Inferior parietal cortex (tissue), 1 donor: ENCODE data around the gene HIGD1A.

Experiments
- DNase-seq: peaks from one replicate; pipeline ENCODE4 v3.0.0-alpha.2; 2016; ENCODE audit errors: extremely low spot score

The HIGD1A gene

DNA sequence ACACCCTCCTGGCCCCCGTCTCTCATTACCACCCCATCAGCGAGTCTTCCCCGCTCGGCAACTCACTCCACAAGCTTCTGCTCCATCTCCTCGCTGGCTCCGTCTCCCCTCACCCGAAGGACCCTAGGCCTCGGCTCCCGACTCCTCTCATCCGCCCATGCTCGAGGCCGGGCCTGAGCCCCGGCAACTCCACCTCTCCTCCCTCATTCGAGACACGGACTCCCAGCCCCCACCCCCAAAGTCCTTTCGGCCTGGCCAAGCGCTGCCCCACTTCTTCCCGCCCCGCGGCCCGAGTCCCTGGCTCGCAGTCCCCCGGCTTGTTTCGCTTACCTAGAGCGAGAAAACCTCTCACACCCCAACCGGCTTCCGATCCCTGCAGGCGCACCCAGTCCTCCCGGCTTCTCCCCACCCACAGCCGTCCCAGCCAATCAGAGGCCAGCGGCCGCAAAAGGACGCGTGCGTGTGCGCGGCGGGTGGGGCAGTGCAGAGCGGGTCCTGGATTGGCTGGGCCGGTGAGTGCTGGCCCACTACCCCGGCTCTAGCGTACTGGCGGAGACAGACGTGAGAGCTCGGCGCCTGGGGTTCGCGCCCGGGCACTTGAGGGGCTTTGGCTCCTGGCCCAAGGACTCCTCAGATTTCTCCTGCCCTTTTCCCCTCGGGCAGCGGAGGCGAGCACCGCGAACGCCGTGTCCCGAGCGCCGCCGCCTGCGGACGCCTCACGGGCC is at the start of gene HIGD1A:
HIGD1A (minus strand) TSS at position 385 of the 725 bp plus-strand sequence. CDS start 10,237 bp downstream, outside the sequence.
- DNase-seq: peak; percentile 96

DNA sequence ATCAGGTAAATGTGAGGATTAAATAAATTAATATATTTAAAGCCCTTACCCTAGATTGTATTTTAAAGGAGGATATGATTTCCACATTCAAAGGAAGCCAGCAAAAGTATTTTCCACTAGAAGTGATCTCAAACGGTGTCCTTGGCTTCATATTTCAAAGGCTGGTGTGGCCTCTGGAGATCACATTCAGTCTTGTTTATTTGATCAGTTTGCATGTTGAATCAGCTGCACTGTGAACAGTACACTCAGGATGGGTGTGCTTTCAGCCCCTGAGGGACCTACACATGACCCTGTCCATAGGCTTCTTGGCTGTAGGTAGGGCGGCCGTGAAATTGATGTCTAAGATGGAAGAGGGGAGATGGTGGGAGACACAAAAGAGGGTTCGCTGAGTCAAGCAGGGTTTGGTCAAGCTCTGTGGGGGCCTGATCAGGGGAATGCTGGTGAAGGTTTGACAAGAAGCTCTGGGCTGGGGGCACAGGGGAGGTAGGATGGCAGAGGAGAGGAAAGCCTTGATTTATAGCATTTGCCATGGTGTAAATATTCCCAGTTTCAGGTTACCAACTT is 49.5 kb upstream of the HIGD1A start:
- DNase-seq: no peak

DNA sequence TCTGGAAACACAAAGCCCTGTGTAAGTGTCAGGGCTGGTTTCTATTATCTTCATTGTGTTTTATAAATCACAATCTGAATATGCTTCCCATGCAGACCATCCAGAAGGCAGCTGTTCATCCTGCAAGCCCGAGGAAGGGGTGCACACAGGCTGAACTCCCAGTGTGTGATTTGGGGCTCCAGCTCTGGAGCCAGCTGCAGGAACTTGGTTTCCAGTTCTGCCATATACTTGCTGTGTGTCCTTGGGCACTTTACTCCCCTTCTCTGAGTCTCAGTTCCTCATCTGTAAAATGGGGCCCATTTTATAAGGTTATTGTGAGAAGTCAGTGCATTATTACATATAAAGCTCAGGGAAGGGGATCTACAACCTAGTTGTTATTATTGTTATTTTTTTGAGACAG is 48.8 kb upstream of the HIGD1A start:
- no peak for DNase-seq

DNA sequence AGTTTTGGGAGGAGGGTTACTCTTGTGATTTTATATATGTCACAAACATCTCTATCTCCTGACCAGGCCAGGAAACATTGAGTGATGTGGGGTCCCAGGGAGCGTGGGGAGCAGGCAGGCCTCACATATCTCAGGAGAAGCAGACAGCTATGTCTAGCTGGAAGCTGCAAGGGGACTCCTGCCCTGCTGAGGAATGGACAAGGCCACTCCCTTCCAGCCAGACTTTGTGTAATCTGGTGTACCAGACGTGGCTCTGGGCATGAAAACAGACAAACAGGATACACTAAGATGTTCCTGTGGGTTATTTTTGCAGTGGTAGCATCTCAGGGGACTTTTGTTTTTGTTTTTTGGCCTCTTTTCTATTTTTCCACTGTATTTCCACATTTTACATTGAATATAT is 48.2 kb upstream of the HIGD1A start:
- no peak for DNase-seq

DNA sequence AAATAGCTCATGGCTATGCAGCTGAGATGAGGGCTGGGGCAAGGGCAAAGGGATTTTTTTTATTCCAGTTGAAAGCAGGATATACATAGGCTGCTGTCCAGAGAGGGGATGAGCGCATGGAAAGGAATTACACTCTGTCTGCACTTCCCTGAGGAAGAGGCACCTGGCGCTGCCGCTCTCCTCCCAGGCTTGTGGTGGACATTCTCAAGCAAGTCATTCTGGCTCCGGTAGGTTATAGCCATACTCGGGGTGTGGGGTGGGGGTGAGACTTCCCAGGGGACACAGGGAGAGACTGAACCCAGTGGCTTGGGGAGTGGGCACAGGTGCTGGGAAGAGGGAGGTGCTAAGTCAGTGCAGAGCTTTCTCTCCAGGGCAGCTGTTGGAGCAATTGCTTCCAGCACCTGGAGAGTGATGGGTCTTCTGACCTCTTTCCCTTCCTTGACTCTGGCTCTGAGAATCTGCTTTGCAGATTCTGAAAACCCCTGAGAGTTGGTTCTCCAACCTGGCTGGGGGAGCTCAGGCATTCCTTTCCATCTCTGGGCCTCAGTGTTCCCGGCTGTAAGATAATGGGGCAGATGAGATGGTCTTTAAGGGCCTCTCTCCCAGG is 47.0 kb upstream of the HIGD1A start:
- no peak for DNase-seq

DNA sequence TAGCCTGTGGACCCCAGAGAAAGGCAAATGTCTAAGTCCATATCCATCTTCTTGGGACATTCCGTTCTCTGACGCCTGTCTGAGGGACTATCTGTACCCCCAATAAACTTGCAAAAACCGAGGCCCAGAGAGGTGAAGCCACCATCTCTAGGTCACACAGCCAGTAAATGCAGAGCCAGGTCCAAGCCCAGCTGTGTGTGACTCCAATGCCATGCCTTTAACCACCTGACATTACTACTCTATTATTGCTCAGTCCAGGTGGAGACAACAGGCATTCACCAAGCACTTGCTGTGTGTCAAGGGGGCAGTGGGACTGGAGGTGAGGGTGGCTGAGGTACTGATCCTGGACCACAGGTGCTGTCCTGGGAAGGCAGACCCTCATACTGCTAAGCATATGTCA is 46.0 kb upstream of the HIGD1A start:
- no peak for DNase-seq

DNA sequence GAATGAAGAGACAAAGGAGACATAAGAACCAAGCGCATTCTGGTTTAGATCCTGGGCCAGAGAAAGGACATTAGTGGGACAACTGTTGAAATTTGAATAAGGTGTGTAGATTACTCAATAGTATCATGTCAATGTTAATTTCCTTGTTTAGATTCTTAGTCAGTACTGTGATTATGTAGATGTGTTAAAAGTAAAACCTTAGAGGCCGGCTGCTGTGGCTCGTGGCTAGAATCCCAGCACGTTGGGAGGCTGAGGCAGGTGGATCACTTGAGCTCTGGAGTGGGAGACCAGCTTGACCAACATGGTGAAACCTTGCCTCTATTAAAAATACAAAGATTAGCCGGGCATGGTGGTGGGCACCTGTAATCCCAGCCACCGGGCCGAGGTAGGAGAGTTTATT is 44.7 kb upstream of the HIGD1A start:
- no peak for DNase-seq

DNA sequence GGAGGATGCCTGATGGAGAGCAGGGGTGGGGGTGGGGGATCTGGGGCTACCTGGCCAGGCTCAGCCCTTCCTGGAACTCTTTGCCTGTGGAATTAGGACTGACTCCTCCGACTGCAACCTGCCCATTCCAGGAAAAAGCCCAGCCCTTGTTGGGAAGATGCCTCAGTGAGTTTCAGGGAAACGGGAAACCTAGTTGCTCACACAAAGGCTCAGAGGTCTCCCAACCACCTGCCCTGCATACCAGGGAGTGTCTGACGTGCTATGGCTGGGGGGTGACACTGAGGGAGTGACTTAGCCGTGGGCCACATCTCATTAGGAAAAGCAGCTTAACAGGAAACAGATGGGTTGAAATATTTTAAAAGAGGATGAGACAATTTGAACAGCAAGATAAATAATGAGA is 43.4 kb upstream of the HIGD1A start:
- no peak for DNase-seq

DNA sequence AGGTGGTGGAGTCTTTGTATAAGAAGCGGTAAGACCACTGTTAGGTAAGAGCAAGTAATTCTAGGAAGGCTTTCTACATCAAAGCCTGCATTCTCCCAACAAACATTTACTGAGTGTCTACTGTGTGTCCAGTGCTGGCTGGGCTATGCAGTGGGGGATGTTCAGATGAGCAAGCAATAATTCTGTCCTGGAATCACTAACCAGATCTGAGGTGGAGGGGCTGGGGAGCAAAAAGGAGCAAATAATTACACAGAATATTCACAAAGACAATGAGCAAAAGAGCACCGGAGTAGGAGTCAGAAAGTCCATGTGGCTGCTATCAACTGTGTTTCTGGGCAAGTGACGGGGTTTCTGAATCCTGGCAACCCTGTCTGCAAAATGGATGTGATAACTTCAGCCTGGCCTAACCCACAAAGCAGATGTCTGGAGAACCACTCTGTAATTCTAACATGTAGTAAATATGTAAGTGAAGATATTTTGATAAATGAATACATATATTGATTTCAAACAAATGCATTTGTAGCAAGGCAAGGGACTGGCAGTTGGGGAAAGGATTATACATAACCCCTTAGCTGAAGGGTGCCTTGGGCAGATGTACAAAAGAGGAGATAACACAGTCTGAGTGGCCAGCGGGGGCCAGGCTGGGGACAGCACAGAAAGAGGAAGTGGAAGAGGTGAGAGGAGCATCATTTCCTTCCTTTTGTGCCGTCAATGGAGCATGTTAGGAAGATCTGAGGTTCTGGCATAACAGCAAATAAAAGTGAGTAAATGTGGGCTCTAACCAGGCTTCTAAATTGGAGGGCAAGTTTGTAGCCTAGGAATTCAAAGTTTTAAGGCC is 42.6 kb upstream of the HIGD1A start:
- no peak for DNase-seq

DNA sequence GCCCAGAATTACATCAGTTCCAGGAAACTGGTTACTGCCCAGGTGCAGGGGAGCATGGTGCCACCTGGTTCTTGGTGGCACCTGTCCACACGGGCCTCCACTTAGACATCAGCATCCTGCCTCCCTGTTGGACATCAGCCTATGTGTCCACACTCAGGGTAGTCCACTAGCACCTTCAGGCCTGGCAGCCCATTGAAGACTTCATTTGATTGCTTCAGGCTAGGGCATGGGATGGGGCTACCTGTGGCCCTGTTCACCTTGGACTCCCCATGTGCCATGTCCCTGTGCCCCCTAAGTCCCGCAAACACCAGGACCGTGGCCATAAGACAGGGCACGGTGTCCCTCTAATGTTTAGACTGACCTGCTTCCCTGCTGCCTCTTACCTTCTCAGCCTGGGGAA is 40.5 kb upstream of the HIGD1A start:
- DNase-seq: no peak

DNA sequence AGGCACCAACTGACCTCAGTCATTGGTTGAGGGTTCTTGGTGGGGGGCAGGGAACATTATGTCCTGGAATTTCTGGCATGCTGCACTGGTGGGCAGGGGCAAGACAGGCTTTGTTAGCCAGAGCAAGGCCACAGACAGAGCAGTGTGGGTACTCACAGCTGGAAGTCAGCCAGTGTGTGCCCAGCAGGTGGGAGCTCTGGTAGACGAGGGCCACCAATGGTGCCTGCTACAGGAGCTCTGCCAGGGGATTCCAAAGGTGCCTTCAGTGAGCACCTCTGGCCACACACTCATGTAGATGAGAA is 40.1 kb upstream of the HIGD1A start:
- DNase-seq: no peak

DNA sequence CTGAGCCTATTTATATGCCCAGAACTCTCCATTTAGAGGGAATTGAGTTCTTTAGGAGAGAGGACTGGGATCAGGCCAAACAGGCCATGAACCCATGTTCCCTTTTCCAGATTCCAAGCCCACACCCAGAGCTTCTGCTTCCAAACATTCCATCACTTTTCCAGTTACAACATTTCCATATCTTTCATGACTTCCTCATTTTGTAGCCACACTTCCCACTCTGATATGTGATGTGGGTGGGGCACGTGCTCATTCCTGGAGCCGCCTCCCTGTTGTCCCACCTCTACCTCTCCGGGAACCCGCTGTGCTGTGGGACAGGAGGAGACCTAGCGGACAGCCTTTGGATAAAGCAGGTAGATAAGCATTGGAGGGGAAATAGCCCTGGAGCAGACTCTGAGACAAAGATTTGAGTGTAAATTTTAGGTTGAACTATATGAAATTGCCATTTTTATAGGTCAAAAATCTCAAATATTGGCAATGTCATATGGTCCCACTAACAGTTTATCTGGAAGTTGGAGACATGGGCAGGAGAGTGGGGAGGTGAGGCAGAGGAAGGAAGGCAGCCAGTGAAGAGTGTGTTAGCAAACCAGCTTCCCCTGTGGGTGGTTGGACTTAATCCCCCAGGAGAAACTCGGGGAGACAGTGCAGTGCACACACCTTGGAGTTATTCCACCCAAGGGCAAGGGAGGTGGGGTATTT is 39.6 kb upstream of the HIGD1A start:
- DNase-seq: no peak

DNA sequence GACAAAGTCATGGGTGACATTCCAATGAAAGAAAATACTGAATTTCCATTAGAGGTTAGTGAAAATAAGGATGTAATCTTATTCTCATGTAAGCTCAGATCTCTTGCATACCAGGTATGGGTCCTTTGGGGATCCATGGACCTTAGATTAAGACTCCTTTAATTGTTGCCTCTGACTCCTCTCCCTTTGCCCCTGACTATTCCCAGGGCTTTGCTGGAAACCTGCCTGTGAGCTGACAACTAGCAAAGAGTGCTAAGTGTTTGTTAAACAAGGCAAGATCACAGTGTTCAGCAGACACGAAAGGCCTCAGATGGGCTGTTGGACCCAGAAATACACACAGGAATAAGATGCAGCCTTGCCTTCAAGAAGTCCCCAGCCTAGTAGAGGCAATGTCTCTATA is 37.0 kb upstream of the HIGD1A start:
- no peak for DNase-seq

DNA sequence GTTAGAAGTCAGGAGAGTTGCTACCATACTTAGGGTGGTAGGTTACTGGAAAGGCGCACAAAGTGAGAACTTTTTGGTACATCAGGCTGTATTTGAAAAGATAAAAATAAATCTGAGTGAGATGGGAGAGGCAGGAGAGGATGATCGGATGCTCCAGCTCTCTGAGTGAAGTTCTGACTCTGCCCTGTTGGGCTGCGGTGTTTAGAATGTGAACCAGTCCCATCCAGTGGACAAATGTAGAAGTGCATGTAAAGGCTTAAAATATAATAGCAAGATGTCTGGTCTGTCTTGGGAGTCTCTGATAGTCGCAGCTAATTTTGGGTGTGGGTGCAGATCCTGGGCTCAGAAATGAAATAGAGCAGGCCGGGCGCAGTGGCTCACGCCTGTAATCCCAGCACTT is 35.3 kb upstream of the HIGD1A start:
- DNase-seq: peak; percentile 79

DNA sequence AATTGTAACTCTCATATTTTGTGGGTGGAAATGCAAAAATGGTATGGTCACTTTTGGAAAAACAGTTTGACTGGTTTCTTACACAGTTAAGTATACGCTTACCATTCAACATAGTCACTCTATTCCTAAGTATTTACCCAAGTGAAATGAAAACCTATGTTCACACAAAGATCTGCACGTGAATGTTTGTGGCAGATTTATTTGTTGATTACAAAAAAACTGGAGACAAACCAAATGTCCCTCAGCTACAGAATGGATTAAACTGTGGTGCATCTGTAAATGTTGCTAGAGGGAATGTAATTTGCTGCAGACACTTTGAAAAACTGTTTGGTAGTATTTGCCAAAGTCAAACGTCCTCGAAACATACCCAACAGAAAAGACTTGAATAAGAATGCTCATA is 34.3 kb upstream of the HIGD1A start:
- DNase-seq: no peak

DNA sequence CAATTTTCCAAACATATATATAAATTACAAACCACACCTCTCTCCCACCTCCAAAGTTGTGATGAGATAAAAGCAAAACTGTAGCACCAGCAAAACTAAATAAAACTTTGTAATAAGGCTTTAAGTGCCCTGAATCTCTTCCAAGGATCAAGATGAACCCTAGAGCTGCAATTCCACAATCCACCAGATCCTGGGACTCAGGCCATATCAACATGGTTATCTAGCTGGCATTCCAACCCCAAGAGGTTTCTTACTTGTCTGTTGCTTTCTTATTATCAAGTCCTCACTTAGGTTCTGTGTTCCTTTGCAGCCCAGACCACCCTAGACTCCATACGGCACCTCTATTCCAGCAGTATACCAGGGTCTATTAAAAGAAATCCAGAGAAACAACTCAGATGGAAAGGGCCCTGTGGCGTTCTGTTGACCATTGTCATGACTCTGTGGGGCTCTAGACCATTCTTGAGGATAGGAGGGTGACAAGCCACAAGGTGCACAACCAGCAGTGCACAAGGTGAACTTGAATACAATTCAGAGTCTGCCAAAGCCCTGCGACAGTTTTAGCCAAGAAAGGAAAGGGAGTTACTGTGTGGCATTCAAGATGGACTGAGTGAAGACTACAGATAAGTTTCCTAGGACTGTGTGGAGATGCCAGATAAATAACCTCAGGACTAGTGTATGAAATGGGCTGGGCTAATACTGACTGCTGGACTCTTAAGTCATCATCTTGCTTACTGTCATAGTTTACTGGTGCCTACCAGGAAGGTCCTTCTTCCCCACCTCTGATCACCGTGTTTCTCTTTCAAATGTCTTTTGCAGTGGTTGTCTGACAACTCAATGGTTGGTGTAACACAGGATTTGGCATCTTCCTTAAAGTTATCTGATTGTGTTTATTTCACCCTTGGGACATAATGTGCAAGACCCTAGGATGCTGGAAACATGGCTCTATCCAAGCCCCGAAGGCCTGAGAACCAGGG is 32.1 kb upstream of the HIGD1A start:
- no peak for DNase-seq

DNA sequence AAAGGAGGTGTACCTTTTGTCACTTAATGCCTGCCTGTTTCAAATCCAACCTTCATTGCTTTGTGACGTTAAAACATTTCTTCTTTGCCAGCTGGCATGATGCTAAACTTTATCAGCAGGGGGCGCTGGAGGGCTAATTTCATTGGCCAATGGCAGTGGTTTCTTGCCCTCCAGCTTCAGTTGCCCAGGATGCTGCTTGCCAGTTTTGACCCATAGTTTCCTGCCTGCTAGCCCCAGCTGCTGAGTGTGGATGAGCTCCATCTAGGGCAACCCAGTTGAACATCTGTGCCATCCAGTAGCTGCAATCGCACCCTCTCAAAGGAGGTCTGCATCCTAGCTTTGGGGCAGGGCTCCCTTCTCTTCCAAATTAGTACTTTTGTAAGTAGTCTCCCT is 27.0 kb upstream of the HIGD1A start:
- peak; percentile 75 for DNase-seq

DNA sequence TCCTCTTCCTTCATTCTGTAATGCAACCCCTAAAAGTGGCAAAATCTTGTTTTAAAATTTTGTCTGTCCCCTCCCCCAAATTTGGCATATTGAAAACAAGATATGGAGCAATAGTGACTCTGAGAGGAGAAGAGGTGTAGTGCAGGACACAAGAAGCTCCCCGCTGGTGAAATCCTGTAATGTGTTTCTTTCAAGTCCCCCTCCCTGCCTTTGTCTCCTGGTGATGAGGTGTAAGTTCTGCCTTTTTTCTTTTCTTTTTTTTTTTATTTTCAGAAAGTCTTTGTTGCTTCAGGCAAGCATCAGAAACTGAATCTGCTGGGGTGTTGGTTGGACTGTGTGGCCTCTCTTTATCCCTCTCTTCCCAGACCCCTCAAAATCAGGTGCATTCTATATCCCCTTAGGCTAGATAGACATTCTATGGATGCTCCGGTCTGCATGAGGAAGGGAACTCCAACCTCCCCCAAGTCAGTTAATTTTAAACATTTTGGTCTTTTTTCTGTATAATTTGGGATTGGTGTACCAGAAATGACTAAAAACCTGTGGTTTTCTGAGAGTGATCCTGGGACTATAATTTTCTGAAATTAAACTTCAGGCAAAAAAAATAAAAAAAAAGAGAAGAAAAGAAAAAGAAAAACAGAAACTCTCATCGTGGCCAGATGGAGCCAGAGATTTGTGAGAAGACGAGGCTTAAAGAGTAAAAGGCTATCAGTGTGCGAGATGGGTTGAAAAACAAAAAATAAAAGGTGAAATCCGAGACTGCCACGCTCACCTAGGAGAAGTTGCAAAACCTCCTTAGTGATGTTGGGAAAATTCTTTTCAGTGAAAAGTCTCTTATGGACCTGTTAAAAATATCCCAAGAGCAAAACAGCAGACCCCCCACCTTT is 26.4 kb upstream of the HIGD1A start:
- DNase-seq: no peak

DNA sequence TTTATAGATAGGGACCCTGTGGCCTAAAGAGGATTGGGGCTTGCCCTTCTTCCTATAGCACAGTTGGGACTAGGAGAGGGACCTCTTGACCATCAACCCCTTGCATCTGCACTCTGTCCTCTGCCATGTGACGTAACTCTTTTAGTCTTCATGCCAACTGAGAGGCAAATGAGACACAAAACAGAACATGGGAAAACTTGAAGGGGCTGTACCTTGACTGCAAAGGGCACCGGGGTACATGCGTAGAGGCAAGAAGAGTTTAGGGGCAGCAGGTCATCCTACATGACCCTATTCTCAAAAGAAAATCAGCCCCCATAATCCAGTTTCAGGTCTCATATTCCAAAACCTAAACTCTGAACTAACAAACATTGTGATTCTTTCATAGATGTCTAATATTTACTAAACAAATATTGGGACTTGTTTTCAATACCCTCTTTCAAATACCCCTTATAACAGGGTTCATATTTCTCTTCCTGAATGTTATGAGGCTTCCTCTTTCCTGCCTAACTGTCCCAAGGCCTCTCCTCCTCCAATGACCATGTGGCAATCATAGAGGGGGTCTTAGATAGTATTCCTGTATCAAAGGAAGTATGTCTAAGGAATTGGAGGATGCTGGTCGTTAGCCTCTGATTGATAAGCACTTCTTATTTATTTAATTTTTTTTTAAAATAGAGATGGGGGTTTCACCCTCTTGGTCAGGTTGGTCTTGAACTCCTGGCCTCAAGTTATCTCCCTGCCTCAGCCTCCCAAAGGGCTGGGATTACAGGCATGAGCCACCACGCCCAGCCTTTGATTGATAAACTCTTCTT is 25.5 kb upstream of the HIGD1A start:
- DNase-seq: no peak
